IPS-NIHi7 (cell line): ENCODE data around the gene PTPA.
"Not testable (repeated sequence)": the region's sequence is repeated elsewhere in the genome, so short reads cannot be mapped to it uniquely, and the experiment has no call there.

Experiments used
- DNase-seq: peaks from one replicate; pipeline ENCODE4 v3.0.0; 2012; ENCODE audit warnings: mixed read lengths; ENCODE audit errors: extremely low spot score

PTPA gene

GRCh38 chr9:129175825-129176633 is 64.8 kb downstream of the PTPA start:
- DNase-seq = peak; percentile 71

- DNase-seq = no peak
Measured at GRCh38 chr9:129176701-129177442, 65.7 kb downstream of the PTPA start.

DNA sequence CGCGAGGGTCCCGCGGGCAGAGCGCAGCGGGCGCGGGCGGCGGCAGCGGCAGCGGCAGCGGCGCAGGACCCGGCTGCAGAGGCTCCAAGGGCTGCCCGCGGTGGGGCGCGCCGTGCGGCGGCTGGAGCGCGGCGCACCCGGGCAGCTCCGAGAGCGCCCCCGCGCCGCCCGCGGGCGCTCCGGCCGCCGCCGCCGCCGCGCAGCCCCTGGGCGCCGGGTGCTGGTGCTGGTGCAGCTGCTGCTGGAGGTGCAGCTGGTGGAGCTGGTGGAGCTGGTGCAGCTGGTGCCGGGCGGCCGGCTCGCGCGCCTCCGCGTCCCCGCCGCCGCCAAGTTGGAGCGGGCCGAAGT is 66.2 kb downstream of the PTPA start:
- no peak for DNase-seq

- DNase-seq = peak; percentile 98
Measured at GRCh38 chr9:129177791-129178567, 66.8 kb downstream of the PTPA start, which contains the start of gene IER5L. IER5L (minus strand) TSS chr9:129178261; CDS start chr9:129178052, 209 bp downstream.

DNA sequence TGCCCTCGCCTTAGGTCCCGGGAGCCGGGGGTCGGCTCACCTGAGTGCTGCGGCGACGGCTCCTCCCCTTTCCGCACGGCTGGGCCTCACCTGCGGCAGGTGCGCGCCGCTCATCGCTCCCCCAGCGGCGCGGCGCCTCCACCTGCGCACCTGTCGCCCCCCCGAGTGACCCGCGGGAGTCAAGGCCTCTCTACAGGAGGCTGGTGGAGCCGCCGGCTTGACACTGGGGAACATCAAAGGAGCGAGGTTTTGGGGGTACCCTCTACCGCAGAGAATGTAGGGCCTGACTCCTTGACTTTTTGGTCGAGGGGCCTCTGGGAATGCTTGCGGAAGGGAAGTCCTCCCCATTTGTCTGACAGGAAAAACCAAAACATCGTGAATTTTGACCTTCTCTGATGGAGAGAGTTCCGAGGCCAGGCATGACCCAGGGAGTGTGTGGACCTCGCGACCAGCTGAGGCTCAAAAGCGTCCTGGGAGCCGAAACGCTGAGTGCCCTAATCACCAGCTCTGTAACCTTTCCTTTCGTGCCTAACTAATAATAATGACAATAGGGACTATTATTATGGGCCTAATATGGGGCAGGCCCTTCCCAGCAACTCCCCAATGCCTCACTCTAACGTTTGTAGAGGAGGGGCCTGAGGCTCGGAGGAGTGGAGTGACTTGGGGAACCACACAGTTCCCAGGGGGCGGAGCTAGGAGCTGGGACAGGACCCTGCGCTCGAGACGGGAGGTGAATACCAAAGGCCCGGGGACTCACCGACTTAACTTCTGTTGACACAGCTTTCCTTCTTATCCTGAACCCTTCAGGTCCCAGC is 67.6 kb downstream of the PTPA start:
- peak; percentile 88 for DNase-seq

DNA sequence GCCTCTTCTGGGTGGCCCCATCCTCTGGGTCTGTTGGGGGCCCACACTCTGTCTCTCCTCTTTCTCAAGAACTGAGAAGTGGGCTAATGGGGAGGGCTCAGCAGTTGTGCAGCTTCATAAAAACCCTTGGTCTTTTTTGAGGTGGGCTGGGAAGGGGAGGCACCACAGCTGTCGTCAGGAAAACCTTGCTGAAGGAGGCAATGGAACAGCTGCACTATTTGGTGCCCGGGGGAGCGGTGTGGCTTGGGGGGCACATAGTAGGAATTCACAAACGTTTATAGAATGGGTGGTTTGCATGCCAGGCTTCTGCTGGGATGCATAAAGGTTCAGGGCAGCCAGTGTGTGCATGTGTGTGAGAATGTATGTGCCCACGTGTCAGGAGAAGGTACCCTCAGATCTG is 70.0 kb downstream of the PTPA start:
- no peak for DNase-seq

DNA sequence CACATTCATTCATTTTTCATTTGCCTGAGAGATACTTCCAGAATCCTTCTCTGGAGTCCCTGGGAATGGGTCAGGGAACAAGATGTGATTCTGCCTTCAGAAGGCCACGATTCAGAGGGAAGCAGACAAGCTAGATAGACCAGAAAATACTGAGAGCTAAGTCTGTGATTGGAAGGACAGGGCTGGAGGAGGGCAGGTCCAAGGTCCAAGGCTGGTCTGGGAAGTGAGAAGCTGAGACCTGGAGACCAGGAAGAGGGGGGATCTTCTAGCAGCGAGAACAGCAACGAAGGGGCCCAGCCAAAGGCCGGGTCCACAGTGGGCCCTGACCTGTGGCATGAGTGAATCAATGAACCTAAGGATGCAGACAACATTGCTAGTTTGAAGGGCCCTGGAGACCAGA is 70.9 kb downstream of the PTPA start:
- no peak for DNase-seq

GRCh38 chr9:129182625-129183494 is 71.6 kb downstream of the PTPA start:
- DNase-seq = peak; percentile 85

DNA sequence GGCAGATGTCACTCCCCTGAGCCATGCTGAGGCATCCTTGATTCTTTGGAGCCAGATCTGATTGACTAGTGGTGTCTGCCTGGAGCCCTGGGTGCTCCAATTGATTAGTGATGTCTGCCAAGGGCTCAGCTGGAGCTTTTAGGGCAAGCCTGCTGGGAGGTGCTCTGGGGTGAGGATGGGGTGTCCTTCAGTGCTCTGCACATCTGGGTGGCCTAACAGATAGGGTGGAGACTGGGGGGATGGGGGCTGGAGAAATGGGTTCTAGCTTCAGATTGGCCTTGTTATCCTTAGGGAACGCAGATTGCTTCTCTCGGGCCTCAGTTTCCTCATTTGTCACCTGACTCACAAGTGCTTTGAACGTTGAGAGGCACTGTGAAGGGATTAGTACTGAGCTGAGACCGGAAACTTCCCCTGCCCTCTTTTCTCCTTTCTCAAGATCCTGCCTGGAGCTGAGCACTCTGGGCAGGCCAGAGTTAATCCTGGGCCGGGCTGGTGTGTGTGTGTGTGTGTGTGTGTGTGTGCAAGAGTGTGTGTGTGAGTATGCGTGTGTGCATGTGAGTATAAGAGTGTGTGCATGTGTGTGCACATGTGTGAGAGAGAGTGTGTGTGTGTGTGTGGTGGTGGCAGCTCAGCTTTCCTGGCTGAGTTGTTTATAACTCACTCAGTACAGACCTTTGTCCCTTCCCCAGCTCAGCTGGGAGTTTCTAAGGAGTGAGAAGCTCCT is 72.4 kb downstream of the PTPA start:
- DNase-seq = no peak

- no peak for DNase-seq
Measured at GRCh38 chr9:129184219-129184524, 73.0 kb downstream of the PTPA start.

- DNase-seq = no peak
Measured at GRCh38 chr9:129184596-129185122, 73.4 kb downstream of the PTPA start.

DNA sequence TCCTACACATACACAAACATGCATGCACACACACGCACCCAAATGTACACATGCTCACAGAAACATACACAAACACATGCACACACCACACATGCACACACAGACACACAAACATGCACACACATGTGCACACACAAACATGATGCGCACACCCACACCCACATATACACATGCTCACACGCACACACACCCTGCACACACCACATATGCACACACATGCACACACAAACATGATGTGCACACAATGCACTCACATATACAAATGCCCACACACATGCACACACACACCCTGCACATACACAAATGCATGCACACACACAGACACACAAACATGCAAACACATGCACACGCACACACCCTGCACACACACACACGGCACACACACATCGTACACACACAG is 74.2 kb downstream of the PTPA start:
- no peak for DNase-seq

DNA sequence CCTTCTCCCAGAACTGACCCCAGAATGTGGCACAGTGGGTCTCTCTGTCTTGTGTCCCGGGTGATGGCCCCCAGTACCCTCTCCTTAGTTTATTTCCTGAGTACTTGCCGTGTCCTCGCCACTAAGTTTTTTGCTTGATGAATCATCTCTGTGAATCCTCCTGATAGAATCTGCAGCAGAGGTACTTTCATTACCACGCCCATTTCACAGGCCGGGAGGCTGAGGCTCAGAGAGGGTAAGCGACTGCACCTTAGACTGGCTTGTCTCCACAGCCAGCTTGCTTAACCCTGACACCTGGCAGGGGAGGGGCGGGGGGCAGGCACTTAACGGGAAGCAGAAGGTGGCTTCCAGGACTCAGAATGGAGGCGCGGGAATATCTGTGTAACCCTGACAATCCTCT is 74.8 kb downstream of the PTPA start:
- no peak for DNase-seq

DNA sequence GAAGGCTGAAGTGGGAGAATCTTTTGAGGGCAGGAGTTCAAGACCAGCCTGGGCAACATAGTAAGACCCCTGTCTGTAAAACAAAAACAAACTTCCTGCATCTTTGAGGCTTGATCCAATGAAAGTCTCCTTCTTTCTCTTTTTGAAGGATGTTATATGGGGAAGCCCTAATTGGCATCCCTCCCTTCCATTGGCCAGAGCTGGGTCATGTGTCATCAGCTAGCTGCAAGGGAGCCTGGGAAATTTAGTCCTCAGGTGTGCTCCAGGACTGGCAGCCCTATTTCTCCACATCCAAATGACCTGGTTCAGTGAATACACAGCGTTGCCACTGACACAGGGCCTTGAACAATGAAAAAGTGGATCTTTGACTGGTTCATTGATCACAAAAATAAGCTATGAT is 75.8 kb downstream of the PTPA start:
- DNase-seq = no peak

- DNase-seq = not testable (repeated sequence)
Measured at GRCh38 chr9:129189971-129190370, 78.8 kb downstream of the PTPA start.

- no peak for DNase-seq
Measured at GRCh38 chr9:129191234-129191633, 80.0 kb downstream of the PTPA start.

- DNase-seq = no peak
Measured at GRCh38 chr9:129193655-129194054, 82.4 kb downstream of the PTPA start.

- no peak for DNase-seq
Measured at GRCh38 chr9:129194221-129194620, 83.0 kb downstream of the PTPA start.

GRCh38 chr9:129195606-129196005 is 84.4 kb downstream of the PTPA start:
- no peak for DNase-seq

GRCh38 chr9:129197045-129197444 is 85.8 kb downstream of the PTPA start:
- DNase-seq = not testable (repeated sequence)
